ENCODE results near the gene HIF1A. TPM values are rescaled to one million over a fixed set of nuclear protein-coding genes. Genes with fewer than 3 reads are reported as not detected.

The HIF1A gene
- total and polyA plus RNA-seq, 2 of the 13 experiments (the other 11 are each of a cell fraction or from before 2014, with no cell fraction given) = 41.0 to 126 TPM

- TF ChIP-seq CREM (IDR thresholded peaks at IDR 0.05) (no peak), CREM (CRISPR knock-in tag; IDR thresholded peaks at IDR 0.05) (no peak), POLR2G (IDR thresholded peaks at IDR 0.05; ENCODE audit: low read depth, low read length) (no peak), ZNF512B (CRISPR knock-in tag; IDR thresholded peaks at IDR 0.05; ENCODE audit: borderline replicate concordance) (no peak), HNRNPK (IDR thresholded peaks at IDR 0.05; ENCODE audit: low read depth, low read length, poor library complexity, severe bottlenecking) (no peak), ARID4A (CRISPR knock-in tag; IDR thresholded peaks at IDR 0.05; ENCODE audit: borderline replicate concordance) (no peak)
Measured at GRCh38 chr14:61677479-61677878, 17.8 kb upstream of the HIF1A start (continued).

Data from HepG2 (cell line).